T-helper 2 cell treated with Interferon-gamma antibody and Interleukin-4, amounts not matched to agents 5 μg/mL and 100 μg/mL, for 36 hours (primary cell): Measurements from ENCODE around the gene ANXA10.
"Not testable (repeated sequence)": the region's sequence is repeated elsewhere in the genome, so short reads cannot be mapped to it uniquely, and the experiment has no call there.

ENCODE experiments used
- DNase-seq: peaks from one replicate; pipeline ENCODE4 v3.0.0; 2021; ENCODE audit warnings: low spot score
- H3K27ac Mint-ChIP-seq: one replicate; pipeline ENCODE4 v1.8.0; 2021; ENCODE audit warnings: mild to moderate bottlenecking, mixed read lengths
- H3K27me3 Mint-ChIP-seq: one replicate; pipeline ENCODE4 v1.8.0; 2021; ENCODE audit warnings: low read depth, mixed read lengths
- H3K36me3 Mint-ChIP-seq: one replicate; pipeline ENCODE4 v1.8.0; 2021; ENCODE audit warnings: low read depth, mixed read lengths
- H3K4me1 Mint-ChIP-seq: one replicate; pipeline ENCODE4 v1.8.0; 2021; ENCODE audit warnings: low read depth, mixed read lengths
- H3K4me3 Mint-ChIP-seq: one replicate; pipeline ENCODE4 v1.8.0; 2022; ENCODE audit warnings: mild to moderate bottlenecking, moderate library complexity, mixed read lengths
- H3K9me3 Mint-ChIP-seq: one replicate; pipeline ENCODE4 v1.8.0; 2021; ENCODE audit warnings: mixed read lengths

The ANXA10 gene

DNA sequence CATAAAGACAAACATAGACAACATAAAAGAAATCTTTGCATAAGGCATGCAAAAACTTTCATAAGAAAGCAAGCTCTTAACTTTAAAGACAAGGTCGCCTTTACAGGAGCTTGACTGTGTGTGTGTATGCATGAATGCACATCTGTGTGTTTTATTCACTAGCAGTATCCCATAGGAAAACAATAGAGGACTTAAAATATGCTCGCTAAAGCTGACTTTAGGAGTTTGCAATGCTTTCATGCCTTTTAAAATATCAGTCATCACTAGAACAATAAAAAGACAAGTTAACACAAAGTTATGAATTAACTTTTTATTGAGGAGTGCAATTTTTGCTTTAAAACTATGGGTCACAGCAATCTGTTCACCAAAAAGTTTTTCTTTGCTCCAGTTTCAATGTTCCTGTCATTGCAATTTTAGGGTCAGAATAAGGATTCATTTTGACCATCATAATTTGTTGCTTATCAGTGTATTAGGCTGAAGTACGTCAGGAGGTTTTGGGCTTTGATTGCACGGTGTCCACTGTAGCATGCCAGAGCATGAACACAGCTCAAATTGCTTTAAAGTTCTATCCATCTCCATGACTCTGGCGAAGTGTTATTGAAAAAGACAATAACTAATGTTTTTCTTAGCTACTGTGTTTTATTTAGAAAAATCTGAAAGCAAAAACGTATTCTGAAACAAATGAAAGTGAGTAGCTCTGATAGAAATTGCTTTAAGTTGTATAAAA, 36.9 kb downstream of the ANXA10 start:
- Mint-ChIP-seq H3K4me3 (no peak overlapping the region), H3K4me1 (no peaks in the 10 kb centered on the region), H3K9me3 (no peaks in the 10 kb centered on the region), H3K27ac (no peak overlapping the region), H3K36me3 (no peaks in the 10 kb centered on the region), H3K27me3 (no peaks in the 10 kb centered on the region)
- DNase-seq, result no peak

DNA sequence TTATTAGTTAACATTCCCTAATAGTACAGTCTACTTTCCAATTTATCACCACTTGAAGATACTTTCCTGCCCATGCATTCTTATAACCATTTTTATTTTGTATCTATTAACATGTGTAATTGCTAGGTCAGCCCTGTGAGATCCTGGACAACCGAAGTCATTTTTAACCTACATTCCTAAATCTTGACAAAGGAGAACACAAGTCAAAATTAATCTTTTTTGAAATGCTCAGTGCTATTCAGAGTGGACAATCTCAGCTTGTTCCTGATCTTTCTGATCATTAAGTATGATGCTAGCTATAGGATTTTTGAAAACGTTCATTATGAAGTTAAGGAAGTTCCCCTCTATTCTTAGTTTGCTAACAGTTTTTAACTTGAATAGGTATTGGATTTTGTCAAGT, 37.5 kb downstream of the ANXA10 start:
- no peak overlapping the region for H3K4me3 Mint-ChIP-seq

DNA sequence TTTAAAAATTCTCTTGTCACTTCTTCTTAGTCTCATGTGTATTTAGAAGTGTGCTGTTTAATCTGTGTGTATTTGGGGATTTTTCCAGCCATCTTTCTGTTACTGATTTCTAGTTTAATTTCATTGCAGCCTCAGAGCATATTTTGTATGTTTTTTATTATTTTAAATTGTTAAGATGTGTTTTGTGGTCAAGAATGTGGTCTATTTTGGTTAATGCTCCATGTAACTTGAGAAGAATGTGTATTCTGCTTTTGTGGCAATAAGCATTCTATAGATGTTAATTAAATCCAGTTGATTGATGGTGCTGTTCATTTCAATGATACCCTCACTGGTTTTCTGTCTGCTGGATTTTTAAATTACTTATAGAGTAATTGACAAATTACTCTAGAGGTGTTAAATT, 38.9 kb downstream of the ANXA10 start:
- H3K27ac Mint-ChIP-seq, result no peak overlapping the region
- H3K36me3 Mint-ChIP-seq, result no peaks in the 10 kb centered on the region
- DNase-seq, result no peak
- H3K9me3 Mint-ChIP-seq, result no peaks in the 10 kb centered on the region
- H3K27me3 Mint-ChIP-seq, result no peaks in the 10 kb centered on the region
- H3K4me1 Mint-ChIP-seq, result no peaks in the 10 kb centered on the region
- H3K4me3 Mint-ChIP-seq, result no peak overlapping the region

More for the DNA sequence above, 37.5 kb downstream of the ANXA10 start:
- H3K9me3 Mint-ChIP-seq, result no peaks in the 10 kb centered on the region
- no peak overlapping the region for H3K27ac Mint-ChIP-seq
- H3K36me3 Mint-ChIP-seq, result no peaks in the 10 kb centered on the region
- H3K27me3 Mint-ChIP-seq, result no peaks in the 10 kb centered on the region
- no peaks in the 10 kb centered on the region for H3K4me1 Mint-ChIP-seq
- no peak for DNase-seq

DNA sequence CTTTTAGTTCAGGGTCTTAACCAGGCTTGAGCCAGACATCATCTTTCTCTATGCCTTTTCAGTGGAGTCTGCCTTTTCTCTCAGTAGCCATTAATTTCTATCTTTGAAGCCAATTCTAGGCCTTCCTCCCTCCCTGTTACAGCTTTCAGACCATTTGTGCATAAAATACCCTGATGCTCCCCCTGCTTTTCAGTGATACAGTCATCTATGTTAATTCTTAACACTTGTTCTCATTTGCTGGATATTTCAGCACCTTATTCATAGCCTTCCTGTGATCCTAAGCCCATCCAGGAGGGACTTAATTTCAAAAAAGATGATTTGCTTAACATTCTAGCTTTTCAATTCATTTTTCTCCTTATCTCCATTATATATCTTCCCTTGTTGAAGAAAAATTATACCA, 42.3 kb downstream of the ANXA10 start:
- Mint-ChIP-seq H3K27ac (no peak overlapping the region), H3K4me3 (no peak overlapping the region)

DNA sequence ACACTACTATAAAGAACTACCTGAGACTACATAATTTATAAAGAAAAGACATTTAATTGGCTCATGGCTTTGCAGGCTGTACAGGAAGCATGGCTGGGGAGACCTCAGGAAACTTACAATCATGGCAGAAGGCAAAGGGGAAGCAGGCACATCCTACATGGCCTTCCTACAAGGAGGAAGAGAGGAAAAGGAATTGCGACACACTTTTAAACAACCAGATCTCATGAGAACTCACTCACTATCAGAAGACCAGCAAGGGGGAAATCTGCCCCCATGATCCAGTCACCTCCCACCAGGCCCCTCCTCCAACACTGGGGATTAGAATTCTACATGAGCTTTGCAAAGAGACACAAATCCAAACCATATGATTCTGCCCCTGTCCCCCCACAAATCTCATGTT, 43.5 kb downstream of the ANXA10 start:
- not testable (repeated sequence) for H3K27ac Mint-ChIP-seq, H3K4me1 Mint-ChIP-seq, H3K36me3 Mint-ChIP-seq, DNase-seq, H3K27me3 Mint-ChIP-seq, H3K4me3 Mint-ChIP-seq, H3K9me3 Mint-ChIP-seq

More for the DNA sequence above, 42.3 kb downstream of the ANXA10 start:
- Mint-ChIP-seq H3K36me3 (no peaks in the 10 kb centered on the region), H3K27me3 (no peaks in the 10 kb centered on the region), H3K4me1 (no peaks in the 10 kb centered on the region), H3K9me3 (no peaks in the 10 kb centered on the region)
- no peak for DNase-seq

DNA sequence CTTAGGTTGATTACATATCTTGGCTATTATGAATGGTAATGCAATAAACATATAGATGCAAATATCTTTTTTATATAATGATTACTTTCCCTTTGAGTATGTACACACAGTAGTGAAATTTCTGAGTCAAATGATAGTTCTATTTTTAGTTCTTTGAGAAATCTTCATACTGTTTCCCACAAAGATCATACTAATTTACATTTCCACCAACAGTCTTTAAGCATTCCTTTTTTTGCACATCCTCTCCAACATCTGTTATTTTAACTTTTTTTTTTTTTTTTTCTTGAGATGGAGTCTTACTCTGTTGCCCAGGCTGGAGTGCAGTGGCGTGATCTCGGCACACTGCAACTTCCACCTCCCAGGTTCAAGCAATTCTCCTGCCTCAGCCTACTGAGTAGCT, 45.4 kb downstream of the ANXA10 start:
- not testable (repeated sequence) for H3K9me3 Mint-ChIP-seq, H3K27ac Mint-ChIP-seq, H3K4me3 Mint-ChIP-seq, DNase-seq, H3K4me1 Mint-ChIP-seq, H3K36me3 Mint-ChIP-seq, H3K27me3 Mint-ChIP-seq

DNA sequence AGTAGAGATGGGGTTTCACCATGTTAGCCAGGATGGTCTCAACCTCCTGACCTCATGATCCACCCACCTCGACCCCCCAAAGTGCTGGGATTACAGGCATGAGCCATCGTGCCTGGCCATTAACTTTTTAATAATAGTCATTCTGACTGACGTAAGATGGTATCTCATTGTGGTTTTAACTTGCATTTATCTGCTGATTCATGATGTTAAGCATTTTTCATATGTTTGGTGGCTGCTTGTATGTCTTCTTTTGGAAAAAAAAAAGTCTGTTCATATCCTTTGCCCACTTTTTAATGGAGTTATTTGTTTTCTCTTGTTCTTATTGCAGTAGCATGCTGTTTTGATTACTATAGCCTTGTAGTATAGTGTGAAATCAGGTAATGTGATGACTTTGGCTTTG, 45.8 kb downstream of the ANXA10 start:
- no peaks in the 10 kb centered on the region for H3K9me3 Mint-ChIP-seq
- H3K27me3 Mint-ChIP-seq, result no peaks in the 10 kb centered on the region
- DNase-seq, result no peak
- H3K36me3 Mint-ChIP-seq, result no peaks in the 10 kb centered on the region
- H3K27ac Mint-ChIP-seq, result no peak overlapping the region
- no peaks in the 10 kb centered on the region for H3K4me1 Mint-ChIP-seq
- no peak overlapping the region for H3K4me3 Mint-ChIP-seq

DNA sequence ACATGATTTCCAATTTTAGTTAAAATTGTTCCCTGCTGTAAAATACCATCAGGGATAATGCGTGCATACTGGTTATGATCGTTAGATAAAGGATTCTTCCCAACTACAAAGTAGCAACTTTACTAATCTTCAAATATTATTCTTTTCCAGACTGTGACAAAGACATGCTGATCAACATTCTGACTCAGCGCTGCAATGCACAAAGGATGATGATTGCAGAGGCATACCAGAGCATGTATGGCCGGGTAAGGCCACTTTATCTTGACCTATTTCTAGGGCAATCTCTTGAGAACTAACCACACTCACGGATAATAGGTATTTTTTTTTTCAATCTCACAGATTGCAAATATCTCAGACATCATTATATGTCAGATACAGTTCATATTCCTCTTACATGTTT, 47.0 kb downstream of the ANXA10 start:
- no peaks in the 10 kb centered on the region for H3K4me1 Mint-ChIP-seq
- H3K9me3 Mint-ChIP-seq, result no peaks in the 10 kb centered on the region

DNA sequence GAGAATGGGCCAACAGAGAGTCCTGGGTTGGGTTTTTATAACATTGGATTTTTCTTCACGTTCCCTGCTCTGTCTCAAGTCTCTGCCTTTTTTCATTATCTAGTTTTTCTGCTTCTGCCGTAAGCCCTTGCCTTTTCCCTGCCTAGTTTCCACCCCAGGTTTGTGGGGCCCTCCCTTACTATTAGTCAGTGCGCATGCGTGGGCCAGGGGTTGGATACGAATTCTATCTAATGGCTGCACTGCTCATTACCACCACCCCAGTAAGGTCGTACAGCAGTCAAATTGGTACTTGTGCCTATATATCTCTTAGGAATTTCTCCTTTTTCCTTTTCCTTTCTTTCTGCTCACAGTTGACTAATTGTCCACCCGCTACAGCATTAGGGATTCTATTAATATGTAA, 49.4 kb downstream of the ANXA10 start:
- no peak for DNase-seq
- Mint-ChIP-seq H3K4me1 (no peaks in the 10 kb centered on the region), H3K4me3 (no peak overlapping the region), H3K27ac (no peak overlapping the region), H3K27me3 (no peaks in the 10 kb centered on the region), H3K36me3 (no peaks in the 10 kb centered on the region), H3K9me3 (no peaks in the 10 kb centered on the region)

More for the DNA sequence above, 47.0 kb downstream of the ANXA10 start:
- no peak overlapping the region for H3K4me3 Mint-ChIP-seq
- H3K36me3 Mint-ChIP-seq, result no peaks in the 10 kb centered on the region
- H3K27ac Mint-ChIP-seq, result no peak overlapping the region
- H3K27me3 Mint-ChIP-seq, result no peaks in the 10 kb centered on the region
- DNase-seq, result no peak

DNA sequence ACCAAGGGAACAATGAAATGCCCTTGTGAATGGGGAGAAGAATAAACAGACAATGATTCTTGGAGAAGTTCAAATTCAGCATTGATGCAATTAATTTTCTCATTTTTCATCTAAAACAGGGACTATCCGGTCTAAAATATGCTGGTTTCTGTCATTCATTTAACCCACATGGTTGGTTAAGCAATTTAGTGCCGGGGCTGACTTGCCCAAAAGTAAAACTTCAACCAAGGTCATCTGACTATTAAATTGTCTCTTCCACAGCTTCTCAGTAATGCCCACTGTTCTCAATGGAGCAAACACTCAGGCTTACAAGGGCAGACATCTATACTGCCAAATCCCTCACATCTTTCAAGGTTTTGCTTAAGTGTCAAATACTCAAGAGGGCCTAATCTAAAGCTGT, 51.3 kb downstream of the ANXA10 start:
- Mint-ChIP-seq H3K27me3 (no peaks in the 10 kb centered on the region), H3K36me3 (no peaks in the 10 kb centered on the region), H3K4me1 (no peaks in the 10 kb centered on the region), H3K9me3 (no peaks in the 10 kb centered on the region), H3K27ac (no peak overlapping the region), H3K4me3 (no peak overlapping the region)
- DNase-seq, result no peak

DNA sequence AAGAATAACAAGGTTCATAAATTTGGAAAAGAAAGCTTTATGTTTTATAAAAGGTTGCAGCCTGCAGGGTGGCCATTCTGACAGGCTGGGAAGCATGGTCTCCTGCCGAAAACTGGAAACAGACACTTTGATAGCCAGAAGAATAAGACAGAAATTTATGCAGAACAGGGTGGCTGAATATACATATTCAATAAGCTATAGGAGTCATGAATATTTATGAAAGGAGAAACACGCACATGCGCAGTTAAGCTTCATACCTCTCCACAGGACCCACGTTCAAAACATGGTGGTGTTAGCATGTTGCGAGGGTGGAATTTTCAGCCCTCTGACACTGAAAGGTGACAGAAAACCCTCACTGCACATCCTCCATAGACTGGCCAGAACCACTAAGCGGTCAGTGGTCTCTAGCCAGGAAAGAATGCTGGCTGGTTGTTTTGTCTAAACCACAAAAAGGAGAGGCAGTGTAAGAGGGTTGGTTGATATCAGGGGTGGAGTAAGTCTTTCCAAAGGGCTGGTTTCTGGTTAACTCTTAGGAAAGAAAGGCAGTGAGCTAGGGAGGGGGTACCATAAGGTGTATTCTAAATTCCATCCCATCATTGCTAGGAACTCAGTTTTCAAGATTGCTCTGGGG, 58.2 kb downstream of the ANXA10 start:
- Mint-ChIP-seq H3K4me1 (no peaks in the 10 kb centered on the region), H3K27me3 (no peaks in the 10 kb centered on the region), H3K9me3 (no peaks in the 10 kb centered on the region), H3K4me3 (no peak overlapping the region), H3K36me3 (no peaks in the 10 kb centered on the region), H3K27ac (no peak overlapping the region)
- DNase-seq, result no peak

DNA sequence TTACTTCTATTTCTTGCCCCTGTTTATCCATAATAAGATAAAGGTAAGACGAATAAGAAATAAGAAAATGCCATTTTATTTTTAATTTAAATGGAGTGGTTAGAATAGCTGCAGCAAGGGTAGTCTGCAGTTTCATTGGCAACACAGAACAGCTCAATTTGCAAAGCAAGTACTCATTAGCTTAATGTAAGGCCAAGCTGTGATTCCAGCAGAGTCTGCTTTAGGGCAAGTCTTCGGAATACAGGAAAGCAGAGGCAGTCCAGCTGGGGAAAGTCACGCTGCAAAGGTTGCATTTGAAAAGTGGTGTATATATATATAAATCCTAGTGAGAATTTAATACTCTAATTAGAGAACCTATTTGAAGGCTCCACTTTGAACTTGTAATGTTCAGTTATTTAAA, 59.0 kb downstream of the ANXA10 start:
- Mint-ChIP-seq H3K36me3 (no peaks in the 10 kb centered on the region), H3K4me1 (no peaks in the 10 kb centered on the region), H3K9me3 (no peaks in the 10 kb centered on the region), H3K27me3 (no peaks in the 10 kb centered on the region), H3K4me3 (no peak overlapping the region), H3K27ac (no peak overlapping the region)
- DNase-seq, result no peak

DNA sequence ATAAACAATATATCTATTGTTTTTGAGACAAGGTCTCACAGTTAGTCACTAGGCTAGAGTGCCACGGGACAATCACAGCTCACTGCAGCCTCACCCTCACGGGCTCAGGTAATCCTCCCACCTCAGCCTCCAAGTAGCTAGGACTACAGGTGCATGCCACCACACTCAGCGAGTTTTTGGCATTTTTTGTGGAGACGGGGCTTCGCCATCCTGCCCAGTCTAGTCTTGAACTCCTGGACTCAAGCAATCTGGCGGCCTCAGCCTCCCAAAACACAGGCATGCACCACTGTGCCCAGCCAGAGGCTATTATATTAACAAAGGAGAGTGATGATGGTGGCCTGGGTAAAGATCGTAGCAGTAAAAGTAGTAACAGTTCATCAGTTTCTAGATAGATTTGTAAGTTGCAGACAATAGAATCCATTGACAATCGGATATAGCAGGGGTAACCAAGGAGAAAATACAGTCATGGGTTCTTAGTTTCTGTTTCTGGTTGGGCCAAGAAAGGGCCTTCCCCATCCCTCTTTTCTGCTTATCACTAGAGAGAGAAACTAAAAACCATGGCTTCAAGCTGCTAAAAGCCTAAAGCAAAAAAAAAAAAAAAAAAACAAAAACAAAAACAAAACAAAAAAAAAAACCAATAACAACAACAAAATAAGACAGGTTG, 60.6 kb downstream of the ANXA10 start:
- H3K36me3 Mint-ChIP-seq, result no peaks in the 10 kb centered on the region
- H3K9me3 Mint-ChIP-seq, result no peaks in the 10 kb centered on the region
- no peaks in the 10 kb centered on the region for H3K4me1 Mint-ChIP-seq
- H3K27ac Mint-ChIP-seq, result no peak overlapping the region
- H3K4me3 Mint-ChIP-seq, result no peak overlapping the region
- DNase-seq, result no peak
- H3K27me3 Mint-ChIP-seq, result no peaks in the 10 kb centered on the region

DNA sequence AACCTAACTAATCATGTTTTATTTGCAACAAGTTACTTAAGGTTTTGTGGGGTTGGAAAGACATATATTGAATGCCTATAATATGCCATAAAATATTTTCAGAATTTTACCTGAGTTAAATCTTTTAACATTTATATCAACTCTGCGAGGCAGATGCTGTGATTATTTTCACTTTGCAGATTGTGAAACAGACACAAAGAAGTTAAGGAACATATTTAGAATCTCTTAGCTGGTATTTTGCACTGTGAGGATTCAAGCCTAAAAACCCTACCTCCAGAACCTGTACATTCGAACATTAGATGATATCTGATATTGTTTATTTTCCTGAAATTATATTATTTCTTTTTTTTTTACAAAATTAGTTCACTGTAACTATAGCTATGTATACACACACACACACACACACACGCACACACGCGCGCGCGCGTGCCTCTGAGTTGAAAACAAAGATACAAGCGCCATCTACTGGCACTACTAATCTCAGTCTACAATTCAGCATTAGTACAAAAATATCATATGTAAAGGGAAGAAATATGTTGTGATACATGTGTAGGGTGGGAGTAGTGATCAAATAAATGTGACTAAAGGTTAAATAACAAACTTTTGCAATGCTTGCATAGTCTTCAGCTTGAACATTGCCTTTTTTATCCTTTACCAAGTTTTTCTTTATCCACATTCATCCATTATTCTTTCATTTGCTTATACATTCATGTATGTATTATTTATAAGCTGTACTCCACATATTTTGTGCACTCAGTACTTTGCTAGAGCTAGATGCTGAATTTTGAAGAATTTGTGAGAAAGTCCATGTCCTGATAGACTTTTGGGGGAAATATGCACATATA, 61.5 kb downstream of the ANXA10 start:
- Mint-ChIP-seq H3K9me3 (no peaks in the 10 kb centered on the region), H3K4me3 (no peak overlapping the region), H3K27me3 (no peaks in the 10 kb centered on the region), H3K4me1 (no peaks in the 10 kb centered on the region), H3K36me3 (no peaks in the 10 kb centered on the region), H3K27ac (no peak overlapping the region)
- peak; percentile 29 for DNase-seq
